Raji (cell line): ENCODE data around the gene FRMPD4.

Experiments used
- POLR2A ChIP-seq: IDR thresholded peaks from 2 replicates; pipeline ENCODE4 v1.6.1; 2011; ENCODE audit warnings: low read depth, low read length, control low read depth; ENCODE audit not compliant: insufficient read depth

The FRMPD4 gene

DNA sequence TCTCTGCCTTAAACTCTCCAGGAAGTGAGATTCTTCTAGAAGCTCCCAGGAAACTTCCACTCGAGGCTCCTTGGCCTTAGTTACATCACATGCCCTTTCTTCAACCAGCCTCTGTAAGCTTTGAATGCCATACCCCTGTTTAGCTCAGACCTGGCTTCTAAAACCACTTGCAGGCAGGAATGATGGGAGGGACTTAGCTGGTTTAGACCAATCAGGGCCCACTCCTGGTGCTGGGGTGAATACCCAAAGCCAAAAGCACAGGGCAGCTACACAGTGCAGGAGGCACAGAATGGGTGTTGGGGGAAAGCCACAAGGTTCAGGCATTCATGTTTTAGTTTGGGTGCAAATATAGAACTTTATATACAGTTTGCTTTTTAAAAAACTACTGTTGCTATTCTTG is 296.2 kb downstream of the FRMPD4 start:
- no peak for TF ChIP-seq POLR2A

DNA sequence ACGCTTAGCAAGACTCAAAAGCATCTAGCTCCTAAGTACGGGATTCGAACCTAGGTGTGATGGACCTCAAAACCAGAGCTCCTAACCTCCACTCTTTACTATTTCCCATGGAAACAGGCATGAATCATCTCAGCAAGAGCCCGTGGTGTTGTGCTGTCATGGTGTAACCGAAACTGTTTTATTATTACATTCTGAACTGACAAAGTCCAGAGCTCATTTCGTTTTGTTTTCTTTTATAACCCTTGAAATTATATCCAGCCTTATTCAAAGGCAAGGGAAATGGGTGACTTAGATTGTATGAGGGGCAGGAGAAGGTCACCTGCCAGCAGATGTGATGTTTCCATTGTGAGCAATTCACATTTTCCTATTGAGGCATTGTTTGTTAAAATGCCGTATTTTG is 301.1 kb downstream of the FRMPD4 start:
- no peak for TF ChIP-seq POLR2A

DNA sequence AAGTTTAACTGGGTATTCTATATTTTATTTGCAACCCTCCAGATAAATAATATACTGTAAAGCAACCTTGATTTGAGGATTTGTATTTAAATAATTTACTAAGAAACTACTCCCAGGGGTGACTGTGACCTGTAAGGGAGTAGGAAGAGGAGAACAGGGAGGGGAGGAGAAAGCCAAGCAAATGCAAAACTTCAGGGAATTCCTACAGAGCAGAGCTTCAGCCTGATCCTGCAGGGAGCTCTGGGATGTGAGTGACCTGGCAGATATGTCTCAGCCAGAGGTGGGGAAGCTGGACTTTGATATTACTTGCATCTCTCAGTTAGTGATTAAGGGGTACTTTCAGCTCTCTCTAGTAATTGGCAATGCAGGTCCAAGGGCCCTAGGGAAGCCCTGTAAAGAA is 302.0 kb downstream of the FRMPD4 start:
- no peak for TF ChIP-seq POLR2A

DNA sequence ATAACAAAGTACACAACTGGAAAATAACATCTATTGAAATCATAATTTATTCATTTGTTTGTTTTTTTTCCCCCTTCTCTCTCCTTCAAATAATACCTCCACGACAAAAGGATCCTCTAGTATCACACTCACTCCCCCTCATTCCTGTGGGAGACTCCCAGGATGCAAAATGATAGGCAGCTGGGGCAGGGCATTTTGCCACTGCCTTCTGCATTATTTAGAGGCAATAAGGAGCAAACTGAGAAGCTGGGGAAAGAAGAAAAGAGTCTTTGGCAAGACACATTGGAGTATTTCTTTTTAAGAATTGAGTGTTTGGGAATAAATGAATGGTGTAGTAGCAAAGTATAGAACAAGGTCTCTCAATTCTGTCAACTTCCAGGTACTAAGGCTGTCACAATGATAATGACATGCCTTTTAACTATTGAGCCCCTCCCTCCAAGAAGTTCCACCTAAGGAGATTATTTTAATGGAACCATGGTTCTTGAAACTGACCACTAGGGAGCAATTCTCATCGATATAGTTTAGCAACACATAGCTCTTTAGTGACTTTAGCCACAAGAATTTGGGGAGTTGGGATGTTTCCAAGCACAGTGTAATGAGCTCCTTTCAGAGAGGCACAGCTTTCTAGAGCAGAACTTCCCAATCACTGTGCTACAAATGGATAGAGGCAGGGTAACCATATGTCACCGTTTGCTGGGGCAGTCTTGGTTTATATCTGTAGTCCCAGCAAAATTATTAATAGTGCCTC is 303.3 kb downstream of the FRMPD4 start:
- no peak for TF ChIP-seq POLR2A

DNA sequence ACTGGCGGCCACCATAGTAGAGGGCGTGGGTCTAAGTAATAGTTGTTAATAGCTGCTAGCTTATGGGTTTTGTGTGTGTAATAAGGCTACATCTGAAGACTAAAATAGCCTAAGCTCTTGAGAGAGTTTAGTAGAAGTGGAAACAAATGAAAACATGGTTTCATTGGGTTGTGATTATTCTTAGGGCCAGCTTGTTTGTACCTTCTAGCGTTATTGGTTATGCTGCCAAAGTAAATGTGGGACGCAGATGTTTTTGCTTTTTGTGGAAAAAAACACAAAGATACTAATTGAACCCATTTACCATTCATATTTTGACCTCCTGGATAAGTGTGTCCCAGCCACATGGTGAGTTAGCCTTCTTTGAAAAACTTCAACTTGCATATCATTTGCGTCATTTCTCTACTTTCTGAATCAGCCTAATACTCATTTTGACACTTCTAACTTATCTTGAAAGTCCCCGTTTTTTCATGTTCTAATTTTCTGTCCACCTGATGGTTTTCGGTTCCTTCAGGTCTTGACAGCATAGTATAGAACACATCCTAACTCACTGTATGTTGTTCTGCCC is 305.3 kb downstream of the FRMPD4 start:
- TF ChIP-seq POLR2A: no peak

DNA sequence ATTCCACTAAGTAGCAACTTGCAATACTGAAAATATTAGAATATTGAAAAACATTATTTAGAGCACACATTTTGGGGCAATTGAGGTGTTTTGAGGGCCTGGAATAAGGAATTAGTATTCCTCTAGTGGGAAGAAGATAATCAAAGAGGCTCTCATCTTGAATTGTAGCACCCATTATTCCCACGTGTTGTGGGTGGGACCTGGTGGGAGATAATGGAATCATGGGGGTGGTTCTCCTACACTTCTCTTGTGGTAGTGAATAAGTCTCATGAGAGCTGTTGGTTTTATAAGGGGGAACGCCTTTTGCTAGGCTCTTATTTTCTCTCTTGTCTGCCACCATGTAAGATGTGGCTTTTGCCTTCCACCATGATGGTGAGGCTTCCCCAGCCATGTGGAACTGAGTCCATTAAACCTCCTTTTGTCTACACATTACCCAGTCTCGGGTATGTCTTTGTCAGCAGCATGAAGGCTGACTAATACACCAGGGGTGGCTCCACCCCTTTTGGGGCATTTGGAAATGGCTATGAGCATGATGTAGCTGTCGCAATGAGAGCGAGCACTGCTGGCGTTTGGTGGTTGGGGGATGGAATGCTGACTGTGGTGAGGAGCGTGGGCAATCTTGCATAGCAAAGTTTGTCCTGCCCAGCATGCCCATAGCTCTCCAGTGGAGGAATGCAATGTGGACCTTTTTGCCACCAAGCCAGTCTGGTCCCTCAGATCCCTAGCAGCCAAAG is 308.2 kb downstream of the FRMPD4 start:
- TF ChIP-seq POLR2A: no peak

DNA sequence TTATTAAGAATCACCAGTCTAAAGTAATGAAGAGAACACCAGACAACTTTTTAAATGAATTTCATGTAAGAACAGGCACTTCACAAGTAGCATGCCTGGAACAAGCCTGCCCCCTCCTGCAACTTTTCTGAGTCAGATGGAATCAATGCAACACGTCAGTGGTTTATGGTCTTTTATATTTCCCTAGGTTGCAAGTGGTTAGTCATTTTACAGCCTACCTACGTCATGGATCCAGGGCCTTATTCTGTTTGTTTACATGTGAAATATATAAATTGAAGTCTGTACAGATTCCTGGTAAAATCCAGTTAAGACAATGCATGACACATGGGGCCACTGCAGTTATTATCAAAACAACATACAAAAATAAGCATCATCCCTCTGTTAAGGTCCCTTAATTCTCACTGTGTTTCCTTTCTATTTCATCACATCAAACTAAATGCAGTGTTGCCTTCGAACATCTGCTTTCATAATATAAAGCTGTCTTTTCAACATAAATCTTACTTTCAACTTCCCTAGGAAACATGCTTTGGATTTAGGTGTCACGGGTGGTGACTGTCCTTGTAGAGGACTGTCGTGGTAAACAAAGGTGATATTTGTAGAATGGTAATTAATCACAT is 309.3 kb downstream of the FRMPD4 start:
- no peak for TF ChIP-seq POLR2A

DNA sequence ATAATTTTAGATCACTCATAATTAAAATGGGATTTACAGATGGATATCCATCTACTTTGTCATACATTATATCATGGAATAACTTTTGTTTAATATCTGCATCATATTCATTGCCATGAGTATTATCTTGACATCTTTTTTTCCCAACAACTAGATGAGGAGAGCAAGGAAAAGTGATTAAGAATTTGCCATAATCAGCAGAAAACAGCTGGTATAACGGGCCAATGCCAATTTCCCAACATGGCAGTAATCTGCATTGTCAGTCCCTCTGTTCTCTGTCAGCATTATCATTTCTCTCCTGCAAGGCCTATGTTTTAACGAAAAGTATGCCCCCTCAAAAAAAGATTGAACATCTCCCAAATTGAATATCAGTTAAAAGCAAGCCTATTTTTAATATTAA is 314.0 kb downstream of the FRMPD4 start:
- TF ChIP-seq POLR2A: no peak

DNA sequence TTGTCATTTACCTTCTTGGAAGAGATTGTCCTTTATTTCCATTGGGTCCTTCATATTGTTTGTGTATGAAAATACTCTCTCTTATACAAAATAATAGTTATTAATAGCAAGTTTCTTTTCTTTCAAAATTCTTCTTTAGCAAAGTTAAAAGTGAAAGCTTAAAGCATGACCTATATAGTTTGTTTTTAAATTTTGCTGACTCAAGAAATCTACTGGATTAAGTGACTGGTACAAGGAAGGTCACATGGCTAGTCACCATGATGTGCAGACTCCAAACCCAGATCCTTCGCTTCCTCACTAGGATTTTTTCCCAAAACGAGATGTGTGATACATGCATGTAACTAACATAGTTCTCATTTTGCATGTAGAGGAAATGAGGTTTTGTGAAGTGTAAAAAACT is 322.7 kb downstream of the FRMPD4 start:
- TF ChIP-seq POLR2A: no peak

DNA sequence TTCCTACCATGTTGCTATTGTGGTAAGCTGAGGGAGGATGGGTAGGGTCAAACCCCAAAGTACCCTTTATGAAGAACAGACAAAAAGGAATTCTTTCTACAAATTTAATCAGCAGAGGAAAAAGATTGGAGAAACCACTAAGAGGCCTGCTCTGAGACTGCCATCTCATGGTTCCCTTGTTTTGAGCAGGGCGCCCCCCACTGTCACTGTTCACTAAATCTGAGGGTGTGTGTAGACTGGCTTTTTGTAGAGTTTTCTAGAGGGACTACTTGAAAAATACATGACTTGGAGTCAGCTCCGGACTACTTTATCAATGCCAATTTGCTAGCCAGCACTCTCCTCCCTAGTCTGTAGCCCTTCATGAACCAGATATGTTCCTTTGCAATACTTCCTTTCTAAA is 324.8 kb downstream of the FRMPD4 start:
- no peak for TF ChIP-seq POLR2A

DNA sequence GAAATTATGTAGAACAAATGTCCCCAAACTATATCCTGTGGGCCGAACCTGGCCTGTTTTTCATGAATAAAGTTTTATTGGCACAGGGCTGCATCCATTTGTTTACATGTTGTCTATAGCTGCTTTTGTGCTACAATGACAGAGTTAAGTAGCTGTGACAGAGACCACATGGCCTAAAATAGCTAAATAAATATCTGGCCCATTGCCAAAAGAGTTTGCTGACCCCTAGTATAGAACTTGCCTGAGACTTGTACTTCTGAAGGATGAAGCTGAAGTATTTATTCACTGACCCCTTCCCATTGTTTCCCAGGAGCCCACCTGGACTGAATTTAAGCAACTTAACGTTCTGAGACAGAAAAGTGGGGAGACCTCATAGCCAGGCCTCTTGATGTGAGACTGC is 325.6 kb downstream of the FRMPD4 start:
- no peak for TF ChIP-seq POLR2A

DNA sequence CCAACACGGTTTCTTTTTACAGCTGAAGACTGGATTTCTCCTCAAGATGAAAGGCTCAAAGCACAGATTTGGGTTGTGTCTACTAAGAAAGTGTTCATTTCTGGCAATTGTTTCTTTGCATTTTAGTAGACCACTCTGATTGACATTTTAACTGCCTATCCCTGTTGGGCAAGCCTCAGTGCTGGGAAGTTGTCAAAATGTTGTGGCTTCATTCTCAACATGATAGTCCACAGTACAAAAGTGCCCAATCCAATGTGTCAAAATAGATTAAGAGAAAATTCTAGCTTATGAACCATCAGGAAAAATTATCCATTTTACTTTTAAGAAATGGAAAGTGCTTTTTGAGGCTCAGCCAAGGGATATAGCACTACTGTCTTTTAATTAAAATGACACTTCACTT is 329.0 kb downstream of the FRMPD4 start:
- no peak for TF ChIP-seq POLR2A

DNA sequence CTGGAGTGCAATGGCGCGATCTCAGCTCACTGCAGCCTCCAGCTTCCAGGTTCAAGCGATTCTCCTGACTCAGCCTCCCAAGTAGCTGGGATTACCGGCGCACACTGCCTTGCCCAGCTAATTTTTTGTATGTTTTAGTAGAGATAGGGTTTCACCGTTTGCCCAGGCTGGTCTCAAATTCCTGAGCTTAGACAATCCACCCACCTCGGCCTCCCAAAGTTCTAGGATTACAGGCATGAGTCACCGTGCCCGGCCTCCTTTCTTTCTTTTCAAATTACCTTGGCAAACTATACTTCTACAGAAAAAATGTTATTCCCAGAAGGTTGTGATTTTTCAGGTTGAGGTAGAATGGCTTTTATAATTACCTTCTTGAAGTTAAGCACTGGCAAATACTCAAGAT is 331.0 kb downstream of the FRMPD4 start:
- no peak for TF ChIP-seq POLR2A

DNA sequence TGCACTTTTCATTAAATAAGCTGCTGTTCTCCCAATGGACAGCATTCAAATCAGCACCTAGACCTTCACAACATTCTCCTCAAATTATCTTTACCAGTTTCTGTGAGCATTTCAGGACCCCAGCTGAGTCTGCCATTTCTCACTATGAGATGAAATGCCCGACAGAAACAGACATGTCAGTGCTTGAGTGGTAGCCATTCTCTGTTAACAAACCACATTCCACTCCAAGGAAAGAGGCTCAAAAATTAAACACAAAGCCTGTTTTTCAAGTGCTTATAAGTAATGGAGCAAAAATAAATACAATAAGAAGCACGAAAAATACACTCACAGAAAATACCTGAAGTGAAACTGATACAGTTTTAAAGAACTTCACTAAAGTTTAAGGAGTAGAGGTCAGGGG is 332.8 kb downstream of the FRMPD4 start:
- no peak for TF ChIP-seq POLR2A

DNA sequence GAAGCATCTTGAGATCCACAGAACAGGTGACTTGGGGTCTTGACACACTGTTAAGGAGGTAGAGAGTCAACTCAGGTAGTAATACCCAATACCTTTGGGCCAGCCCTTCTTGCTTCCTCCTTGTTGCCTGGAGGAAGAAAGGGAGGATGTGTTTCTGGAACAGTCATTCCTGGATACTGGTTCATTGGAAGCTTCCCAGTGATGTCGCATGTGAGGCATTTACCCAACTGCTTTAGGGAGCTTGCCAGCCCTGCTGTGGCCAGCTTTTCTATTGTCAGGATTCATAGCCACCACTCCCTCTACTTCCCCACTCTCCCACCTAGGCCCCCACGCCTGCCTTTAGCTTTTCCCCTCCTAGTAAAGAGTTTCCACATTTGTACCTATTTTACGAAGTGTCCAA is 342.7 kb downstream of the FRMPD4 start:
- TF ChIP-seq POLR2A: no peak

DNA sequence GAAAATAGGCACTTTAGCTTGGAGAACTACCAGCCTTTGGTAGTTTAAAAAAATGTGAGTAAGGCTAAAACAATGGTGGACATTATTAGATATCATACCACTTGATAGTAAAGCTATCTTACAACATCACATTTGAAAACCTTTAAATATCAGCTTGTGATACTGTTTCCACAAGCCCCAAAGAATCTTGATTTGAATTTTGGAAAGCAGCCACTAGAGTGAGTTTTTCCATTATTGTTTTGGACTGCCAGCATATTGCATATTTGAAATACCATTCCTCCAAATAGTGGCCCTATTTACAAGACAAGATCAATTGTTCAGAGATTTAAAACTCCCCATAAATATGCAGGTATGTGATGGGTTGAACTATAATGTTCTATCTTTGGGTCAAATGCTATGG is 349.9 kb downstream of the FRMPD4 start:
- TF ChIP-seq POLR2A: no peak
